Subcutaneous abdominal adipose tissue (tissue), 5 donors: ENCODE data around the gene PAPPA.

Experiments used
- H3K27ac ChIP-seq: one replicate; pipeline ENCODE4 v1.7.0; 2013; ENCODE audit warnings: low read depth, mild to moderate bottlenecking, inconsistent platforms, low read length, moderate library complexity
- H3K27me3 ChIP-seq, 5 donors: one replicate each; pipeline ENCODE4 v1.7.0; 2013; ENCODE audit warnings: low read length in 5 of 5, inconsistent platforms in 1 of 5; ENCODE audit not compliant: control insufficient read depth in 5 of 5, insufficient read depth in 4 of 5
- H3K36me3 ChIP-seq, 5 donors: one replicate each; pipeline ENCODE4 v1.7.0; 2013; ENCODE audit warnings: low read length in 5 of 5; ENCODE audit not compliant: control insufficient read depth in 5 of 5, insufficient read depth in 5 of 5
- H3K4me1 ChIP-seq, 5 donors: one replicate each; pipeline ENCODE4 v1.7.0; 2013; ENCODE audit warnings: low read length in 5 of 5, mild to moderate bottlenecking in 3 of 5, moderate library complexity in 1 of 5; ENCODE audit not compliant: control insufficient read depth in 5 of 5, insufficient read depth in 5 of 5
- H3K4me3 ChIP-seq, 5 donors: one replicate each; pipeline ENCODE4 v1.7.0; 2013; ENCODE audit warnings: low read length in 5 of 5, low read depth in 1 of 5
- H3K9ac ChIP-seq, 5 donors: one replicate each; pipeline ENCODE4 v1.7.0; 2013; ENCODE audit warnings: low read length in 5 of 5, mild to moderate bottlenecking in 4 of 5, moderate library complexity in 3 of 5
- H3K9me3 ChIP-seq, 5 donors: one replicate each; pipeline ENCODE4 v1.7.0; 2013; ENCODE audit warnings: low read length in 5 of 5; ENCODE audit not compliant: control insufficient read depth in 5 of 5
- donor health status: healthy.
- donor health status: healthy.
- donor health status: healthy.
- donor health status: healthy.
- donor health status: healthy.

Gene PAPPA

GRCh38 chr9:116451500-116452115 lies 298.0 kb downstream of the PAPPA start:
- Histone ChIP-seq H3K9me3 (peaks cover 0 to 4% (median under 1%) of the 10 kb centered on the region in 5 donors), H3K9ac (no peak overlapping the region), H3K4me1 (peaks cover 0 to 6% (median 2%) of the 10 kb centered on the region in 5 donors), H3K36me3 (no peaks in the 10 kb centered on the region), H3K27ac (no peak overlapping the region), H3K27me3 (no peaks in the 10 kb centered on the region), H3K4me3 (no peak overlapping the region)
